ENCODE data around the gene CHCHD3. TPM values are rescaled to one million over a fixed set of nuclear protein-coding genes. Genes with fewer than 3 reads are reported as not detected.

Gene CHCHD3
- total and polyA plus RNA-seq, 9 of the 15 experiments (the other 6 are each of a cell fraction or from before 2014, with no cell fraction given), result 66.2 to 279 (median 204) TPM

DNA sequence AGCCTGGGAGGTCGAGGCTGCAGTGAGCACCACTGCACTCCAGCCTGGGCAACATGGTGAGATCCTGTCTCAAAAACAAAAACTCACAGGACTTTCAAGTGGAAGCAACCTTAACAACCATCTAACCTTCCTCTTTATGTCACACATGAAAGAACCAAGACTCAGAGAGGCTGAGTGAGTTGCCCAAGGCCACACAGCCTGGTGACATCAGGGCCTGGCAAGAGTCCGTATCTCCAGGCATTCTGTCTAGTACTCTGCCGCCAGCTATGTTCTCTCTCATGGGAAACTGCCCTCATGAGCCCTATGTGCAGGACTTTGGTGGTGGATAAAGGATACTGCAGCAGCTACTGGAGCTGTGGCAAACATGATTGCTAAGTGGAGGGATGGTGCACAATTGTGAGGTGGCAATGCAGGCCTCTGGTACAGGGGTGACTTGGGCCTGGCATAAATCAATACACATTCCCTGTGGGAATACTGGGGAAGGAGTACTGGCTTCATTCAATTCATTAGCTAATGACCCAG, 10.1 kb upstream of the CHCHD3 start:
- FAIRE-seq (no peak), DNase-seq (ENCODE audit: extremely low read depth in 1 of 4, low spot score in 3 of 4) (no peak), ATAC-seq (peak; percentile 46)
- Histone ChIP-seq H3K9me1 (ENCODE audit: control insufficient read depth, insufficient read depth, low read length) (no peaks in the 10 kb centered on the region), H3K4me3 (no peak overlapping the region), H3K4me1 (replicated peaks in 1 of 2; ENCODE audit: control insufficient read depth in 2 of 2, insufficient read depth in 2 of 2, low read length in 2 of 2) (no peaks in the 10 kb centered on the region), H3K9me3 (replicated peaks; ENCODE audit: control insufficient read depth, insufficient read depth, low read depth, low read length) (no peaks in the 10 kb centered on the region), H3K79me2 (ENCODE audit: control insufficient read depth, insufficient read depth, low read length) (no peaks in the 10 kb centered on the region), H3K36me3 (ENCODE audit: control insufficient read depth, insufficient read depth, low read length) (no peaks in the 10 kb centered on the region), H3K27ac (ENCODE audit: extremely low read depth, low read depth, low read length) (no peak overlapping the region), H3K4me2 (ENCODE audit: insufficient read depth, low read length) (no peak overlapping the region), H3K9ac (ENCODE audit: insufficient read depth in 1 of 2, low read depth in 2 of 2, low read length in 2 of 2) (no peak overlapping the region), H4K20me1 (replicated peaks; ENCODE audit: control insufficient read depth, insufficient read depth, low read length) (0 out of 2 replicates have a peak, but pooled peaks cover 3% of the 10 kb centered on the region), H3K27me3 (ENCODE audit: control insufficient read depth in 2 of 2, insufficient read depth in 2 of 2, low read length in 2 of 2) (peaks cover 43 to 53% of the 10 kb centered on the region in 2 experiments), H2AFZ (ENCODE audit: low read depth, low read length) (no peak overlapping the region)
- ChIA-PET CTCF (ENCODE audit: low intra/inter-chr PET ratio) (interaction anchor here (0.6 kb wide), 1 partner anchor 11 kb away, joined by 3 read pairs; no protein-coding TSS in a partner anchor), POLR2A (interaction anchor here (0.8 to 1.6 kb wide), 3 partner anchors 9 to 16 kb away, joined by 3 read pairs; no protein-coding TSS in a partner anchor)
- intact Hi-C loops (cut with micrococcal nuclease), result no loop called here
- in situ Hi-C loops (cut with MboI), result no loop called here
- no TSS peak for BruUV-seq (replicated peaks)
- TF ChIP-seq ADNP (tag; IDR thresholded peaks at IDR 0.05) (0 out of 2 replicates have a peak, but pooled peaks have one; percentile 20), KLF13 (tag; IDR thresholded peaks at IDR 0.05; ENCODE audit: borderline replicate concordance, low read depth) (no peak), BCOR (IDR thresholded peaks at IDR 0.05) (peak; percentile 55), ZFP36 (IDR thresholded peaks at IDR 0.05; ENCODE audit: low read depth, low read length, partially characterized antibody) (peak; percentile 76), RBM25 (IDR thresholded peaks at IDR 0.05; ENCODE audit: low read depth, low read length, severe bottlenecking) (peak; percentile 81)
- WGBS (ENCODE audit: insufficient coverage, low coverage, missing lambda C conversion rate), result 2% methylated on average over 3 of the region's 3 CpGs

DNA sequence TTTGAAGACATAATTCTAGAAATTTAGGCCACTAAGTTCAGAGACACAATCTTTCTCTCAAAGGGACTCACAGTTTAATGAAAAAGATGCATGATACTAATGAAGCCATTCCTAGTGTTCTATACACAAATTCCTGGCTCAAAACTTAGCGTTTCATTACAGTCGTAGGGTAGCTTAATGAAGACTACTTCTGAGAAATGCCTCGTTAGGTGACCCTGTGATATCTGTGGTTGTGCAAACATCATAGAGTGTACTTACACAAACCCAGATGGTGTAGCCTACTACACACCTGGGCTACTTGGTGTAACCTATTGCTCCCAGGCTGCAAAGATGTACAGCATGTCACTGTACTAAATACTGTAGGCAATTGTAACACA, 488 bp upstream of the CHCHD3 start:
- no peak for FAIRE-seq
- Histone ChIP-seq H2AFZ (ENCODE audit: low read depth, low read length) (peak overlapping the region; percentile 95), H3K79me2 (ENCODE audit: control insufficient read depth, insufficient read depth, low read length) (peaks cover 46% of the 10 kb centered on the region), H3K4me3 (no peak overlapping the region), H3K9me3 (replicated peaks; ENCODE audit: control insufficient read depth, insufficient read depth, low read depth, low read length) (no peaks in the 10 kb centered on the region), H3K9ac (ENCODE audit: insufficient read depth in 1 of 2, low read depth in 2 of 2, low read length in 2 of 2) (peak overlapping the region in 1 of 2 experiments; percentile 7; a peak in 1 of 4 replicates), H3K27me3 (ENCODE audit: control insufficient read depth in 2 of 2, insufficient read depth in 2 of 2, low read length in 2 of 2) (peaks cover 10 to 11% of the 10 kb centered on the region in 2 experiments; a peak in 3 of 5 replicates), H4K20me1 (replicated peaks; ENCODE audit: control insufficient read depth, insufficient read depth, low read length) (peaks cover 15% of the 10 kb centered on the region; the same call in 1 of the 2 replicates), H3K36me3 (ENCODE audit: control insufficient read depth, insufficient read depth, low read length) (peaks cover 24% of the 10 kb centered on the region), H3K9me1 (ENCODE audit: control insufficient read depth, insufficient read depth, low read length) (no peaks in the 10 kb centered on the region), H3K4me1 (replicated peaks in 1 of 2; ENCODE audit: control insufficient read depth in 2 of 2, insufficient read depth in 2 of 2, low read length in 2 of 2) (peaks cover 7 to 28% of the 10 kb centered on the region in 2 experiments; a peak in 4 of 5 replicates), H3K27ac (ENCODE audit: extremely low read depth, low read depth, low read length) (peak overlapping the region; percentile 24; the same call in 2 of the 3 replicates), H3K4me2 (ENCODE audit: insufficient read depth, low read length) (peak overlapping the region; percentile 68)
- no TSS peak for BruUV-seq (replicated peaks)
- no peak for DNase-seq (ENCODE audit: extremely low read depth in 1 of 4, low spot score in 3 of 4)
- intact Hi-C loops (cut with micrococcal nuclease), result no loop called here
- in situ Hi-C loops (cut with MboI), result no loop called here
- POLR2A ChIA-PET, result interaction anchor here (0.6 to 2.0 kb wide), 10 partner anchors 9 to 249 kb away, joined by 3 to 6 read pairs (median 4); no protein-coding TSS in a partner anchor
- 59% methylated on average over 3 of the region's 3 CpGs for WGBS (ENCODE audit: insufficient coverage, low coverage, missing lambda C conversion rate)
- CTCF ChIA-PET (ENCODE audit: low intra/inter-chr PET ratio), result no interaction called here
- ATAC-seq, result no peak
- peak; percentile 59; the same call in 1 of the 2 replicates for TF ChIP-seq ZNF174 (CRISPR knock-in tag; IDR thresholded peaks at IDR 0.05)
- TF ChIP-seq SMARCE1 (IDR thresholded peaks at IDR 0.05), result no peak
- TF ChIP-seq ZNF165 (CRISPR knock-in tag; IDR thresholded peaks at IDR 0.05; ENCODE audit: borderline replicate concordance), result 0 out of 2 replicates have a peak, but pooled peaks have one; percentile 59
- TF ChIP-seq BACH1 (tag; IDR thresholded peaks at IDR 0.05), result 0 out of 2 replicates have a peak, but pooled peaks have one; percentile 41
- TF ChIP-seq, protein P1, sequence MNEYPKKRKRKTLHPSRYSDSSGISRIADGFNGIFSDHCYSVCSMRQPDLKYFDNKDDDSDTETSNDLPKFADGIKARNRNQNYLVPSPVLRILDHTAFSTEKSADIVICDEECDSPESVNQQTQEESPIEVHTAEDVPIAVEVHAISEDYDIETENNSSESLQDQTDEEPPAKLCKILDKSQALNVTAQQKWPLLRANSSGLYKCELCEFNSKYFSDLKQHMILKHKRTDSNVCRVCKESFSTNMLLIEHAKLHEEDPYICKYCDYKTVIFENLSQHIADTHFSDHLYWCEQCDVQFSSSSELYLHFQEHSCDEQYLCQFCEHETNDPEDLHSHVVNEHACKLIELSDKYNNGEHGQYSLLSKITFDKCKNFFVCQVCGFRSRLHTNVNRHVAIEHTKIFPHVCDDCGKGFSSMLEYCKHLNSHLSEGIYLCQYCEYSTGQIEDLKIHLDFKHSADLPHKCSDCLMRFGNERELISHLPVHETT (CRISPR knock-in tag; conservative IDR thresholded peaks at IDR 0.05 in 1 of 2, IDR thresholded peaks at IDR 0.05 in 1 of 2), result 0 out of 4 replicates have a peak, but pooled peaks of 1 of the 2 experiments have one; percentile 8
- TF ChIP-seq, protein P2, sequence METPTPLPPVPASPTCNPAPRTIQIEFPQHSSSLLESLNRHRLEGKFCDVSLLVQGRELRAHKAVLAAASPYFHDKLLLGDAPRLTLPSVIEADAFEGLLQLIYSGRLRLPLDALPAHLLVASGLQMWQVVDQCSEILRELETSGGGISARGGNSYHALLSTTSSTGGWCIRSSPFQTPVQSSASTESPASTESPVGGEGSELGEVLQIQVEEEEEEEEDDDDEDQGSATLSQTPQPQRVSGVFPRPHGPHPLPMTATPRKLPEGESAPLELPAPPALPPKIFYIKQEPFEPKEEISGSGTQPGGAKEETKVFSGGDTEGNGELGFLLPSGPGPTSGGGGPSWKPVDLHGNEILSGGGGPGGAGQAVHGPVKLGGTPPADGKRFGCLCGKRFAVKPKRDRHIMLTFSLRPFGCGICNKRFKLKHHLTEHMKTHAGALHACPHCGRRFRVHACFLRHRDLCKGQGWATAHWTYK (CRISPR knock-in tag; IDR thresholded peaks at IDR 0.05), result 0 out of 2 replicates have a peak, but pooled peaks have one; percentile 15
- TF ChIP-seq ATF1 (CRISPR knock-in tag; IDR thresholded peaks at IDR 0.05), result no peak
- peak; percentile 52 for TF ChIP-seq ATF1 (tag; IDR thresholded peaks at IDR 0.05)

Data from K562 (cell line).